ENCODE measurements around the gene EPHA8. TPM values are rescaled to one million over a fixed set of nuclear protein-coding genes. Genes with fewer than 3 reads are reported as not detected.

The EPHA8 gene
- total RNA-seq, 2 experiments from 2014 or later = not detected

DNA sequence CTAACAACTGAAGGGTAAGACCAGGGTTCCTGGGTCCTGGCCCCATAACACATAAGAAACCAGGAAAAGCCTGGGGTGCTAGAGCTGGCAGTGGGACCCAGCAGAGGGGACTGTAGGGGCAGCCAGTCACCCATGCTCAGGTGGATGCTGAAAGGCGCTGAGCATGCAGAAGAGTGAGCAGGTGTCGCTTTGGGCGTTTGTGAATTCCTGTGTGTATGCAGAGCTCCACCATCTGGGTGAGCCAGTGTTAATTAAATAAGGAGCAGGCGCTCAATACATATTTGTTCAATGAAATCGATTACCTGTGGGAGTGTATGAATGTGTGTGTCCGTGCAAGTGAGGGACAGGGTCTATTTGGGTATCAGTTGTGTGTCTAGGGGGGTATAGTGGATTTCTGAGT is 73.6 kb downstream of the EPHA8 start:
- no peak for DNase-seq
- Mint-ChIP-seq H3K27ac (no peak overlapping the region), H3K4me1 (ENCODE audit: low read depth) (no peaks in the 10 kb centered on the region), H3K36me3 (ENCODE audit: low read depth) (no peaks in the 10 kb centered on the region), H3K9me3 (no peaks in the 10 kb centered on the region), H3K4me3 (no peak overlapping the region), H3K27me3 (peaks cover 35% of the 10 kb centered on the region)
- Histone ChIP-seq H3K9me3 (ENCODE audit: control insufficient read depth in 1 of 2, insufficient read depth in 1 of 2, low read length in 2 of 2) (peaks cover 0 to 18% of the 10 kb centered on the region in 2 experiments), H3K27ac (ENCODE audit: low read depth in 1 of 2, low read length in 2 of 2) (no peak overlapping the region), H3K36me3 (ENCODE audit: insufficient read depth, low read length) (no peaks in the 10 kb centered on the region), H3K4me1 (ENCODE audit: insufficient read depth, low read length) (peaks cover 4% of the 10 kb centered on the region), H3K4me3 (ENCODE audit: low read length) (no peak overlapping the region), H3K27me3 (ENCODE audit: control insufficient read depth in 1 of 2, insufficient read depth in 2 of 2, low read length in 2 of 2) (peaks cover 7 to 9% of the 10 kb centered on the region in 2 experiments)
- POLR2A ChIA-PET = no interaction called here
- TF ChIP-seq, protein P1, sequence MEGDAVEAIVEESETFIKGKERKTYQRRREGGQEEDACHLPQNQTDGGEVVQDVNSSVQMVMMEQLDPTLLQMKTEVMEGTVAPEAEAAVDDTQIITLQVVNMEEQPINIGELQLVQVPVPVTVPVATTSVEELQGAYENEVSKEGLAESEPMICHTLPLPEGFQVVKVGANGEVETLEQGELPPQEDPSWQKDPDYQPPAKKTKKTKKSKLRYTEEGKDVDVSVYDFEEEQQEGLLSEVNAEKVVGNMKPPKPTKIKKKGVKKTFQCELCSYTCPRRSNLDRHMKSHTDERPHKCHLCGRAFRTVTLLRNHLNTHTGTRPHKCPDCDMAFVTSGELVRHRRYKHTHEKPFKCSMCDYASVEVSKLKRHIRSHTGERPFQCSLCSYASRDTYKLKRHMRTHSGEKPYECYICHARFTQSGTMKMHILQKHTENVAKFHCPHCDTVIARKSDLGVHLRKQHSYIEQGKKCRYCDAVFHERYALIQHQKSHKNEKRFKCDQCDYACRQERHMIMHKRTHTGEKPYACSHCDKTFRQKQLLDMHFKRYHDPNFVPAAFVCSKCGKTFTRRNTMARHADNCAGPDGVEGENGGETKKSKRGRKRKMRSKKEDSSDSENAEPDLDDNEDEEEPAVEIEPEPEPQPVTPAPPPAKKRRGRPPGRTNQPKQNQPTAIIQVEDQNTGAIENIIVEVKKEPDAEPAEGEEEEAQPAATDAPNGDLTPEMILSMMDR (IDR thresholded peaks at IDR 0.05) = no peak
- CTCF ChIA-PET = no interaction called here
- intact Hi-C loops (cut with DNase I, micrococcal nuclease) = no loop called here
- no peak for ATAC-seq (ENCODE audit: poor library complexity)

- no peak overlapping the region for H3K27ac ChIP-seq (ENCODE audit: low read depth in 1 of 2, low read length in 2 of 2)
- no peaks in the 10 kb centered on the region for H3K36me3 ChIP-seq (ENCODE audit: insufficient read depth, low read length)
- ChIA-PET POLR2A (no interaction called here), CTCF (no interaction called here)
- Mint-ChIP-seq H3K9me3 (no peaks in the 10 kb centered on the region), H3K4me1 (ENCODE audit: low read depth) (no peaks in the 10 kb centered on the region), H3K27ac (no peak overlapping the region), H3K36me3 (ENCODE audit: low read depth) (no peaks in the 10 kb centered on the region), H3K4me3 (no peak overlapping the region), H3K27me3 (peaks cover 34% of the 10 kb centered on the region)
- intact Hi-C loops (cut with DNase I, micrococcal nuclease) = no loop called here
- no peak for ATAC-seq (ENCODE audit: poor library complexity)
- DNase-seq = no peak
- H3K4me1 ChIP-seq (ENCODE audit: insufficient read depth, low read length) = peaks cover 8% of the 10 kb centered on the region
- peaks cover 11 to 14% of the 10 kb centered on the region in 2 experiments for H3K27me3 ChIP-seq (ENCODE audit: control insufficient read depth in 1 of 2, insufficient read depth in 2 of 2, low read length in 2 of 2)
- peaks cover 0 to 18% of the 10 kb centered on the region in 2 experiments for H3K9me3 ChIP-seq (ENCODE audit: control insufficient read depth in 1 of 2, insufficient read depth in 1 of 2, low read length in 2 of 2)
- H3K4me3 ChIP-seq (ENCODE audit: low read length) = no peak overlapping the region
- TF ChIP-seq, protein P1 (IDR thresholded peaks at IDR 0.05) = no peak
Observed at GRCh38 chr1:22637907-22638445, 74.7 kb downstream of the EPHA8 start.

DNA sequence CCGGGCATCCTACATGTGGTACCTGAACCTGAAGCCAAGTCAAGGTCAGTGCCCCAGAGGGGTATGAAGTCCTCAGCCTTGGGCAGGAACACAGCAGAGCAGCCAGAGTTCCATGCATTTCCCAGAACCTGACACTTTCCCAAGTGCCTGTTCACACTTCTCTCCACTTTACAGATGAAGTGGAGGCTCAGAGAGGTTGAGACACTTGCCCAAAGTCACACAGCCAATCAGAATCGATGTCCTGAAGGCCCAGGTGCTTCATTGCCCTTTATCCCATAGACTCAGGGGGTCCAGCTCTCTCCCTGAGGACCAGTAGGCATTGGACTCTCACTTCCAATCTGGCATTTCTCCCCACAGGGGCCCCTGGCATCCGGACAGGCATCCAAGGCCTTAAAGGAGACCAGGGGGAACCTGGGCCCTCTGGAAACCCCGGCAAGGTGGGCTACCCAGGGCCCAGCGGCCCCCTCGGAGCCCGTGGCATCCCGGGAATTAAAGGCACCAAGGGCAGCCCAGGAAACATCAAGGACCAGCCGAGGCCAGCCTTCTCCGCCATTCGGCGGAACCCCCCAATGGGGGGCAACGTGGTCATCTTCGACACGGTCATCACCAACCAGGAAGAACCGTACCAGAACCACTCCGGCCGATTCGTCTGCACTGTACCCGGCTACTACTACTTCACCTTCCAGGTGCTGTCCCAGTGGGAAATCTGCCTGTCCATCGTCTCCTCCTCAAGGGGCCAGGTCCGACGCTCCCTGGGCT is 75.4 kb downstream of the EPHA8 start:
- no peak overlapping the region for H3K4me3 ChIP-seq (ENCODE audit: low read length)
- no peaks in the 10 kb centered on the region for H3K36me3 ChIP-seq (ENCODE audit: insufficient read depth, low read length)
- CTCF ChIA-PET = no interaction called here
- Mint-ChIP-seq H3K9me3 (no peaks in the 10 kb centered on the region), H3K27me3 (peaks cover 31% of the 10 kb centered on the region), H3K4me1 (ENCODE audit: low read depth) (no peaks in the 10 kb centered on the region), H3K36me3 (ENCODE audit: low read depth) (no peaks in the 10 kb centered on the region), H3K27ac (no peak overlapping the region), H3K4me3 (no peak overlapping the region)
- intact Hi-C loops (cut with DNase I, micrococcal nuclease) = no loop called here
- peaks cover 0 to 18% of the 10 kb centered on the region in 2 experiments for H3K9me3 ChIP-seq (ENCODE audit: control insufficient read depth in 1 of 2, insufficient read depth in 1 of 2, low read length in 2 of 2)
- H3K27ac ChIP-seq (ENCODE audit: low read depth in 1 of 2, low read length in 2 of 2) = no peak overlapping the region
- DNase-seq (no peak), ATAC-seq (ENCODE audit: poor library complexity) (no peak)
- POLR2A ChIA-PET = no interaction called here
- H3K27me3 ChIP-seq (ENCODE audit: control insufficient read depth in 1 of 2, insufficient read depth in 2 of 2, low read length in 2 of 2) = peaks cover 14 to 16% of the 10 kb centered on the region in 2 experiments
- peaks cover 8% of the 10 kb centered on the region for H3K4me1 ChIP-seq (ENCODE audit: insufficient read depth, low read length)
- TF ChIP-seq, protein P1 (IDR thresholded peaks at IDR 0.05) = no peak

All from CD4-positive, alpha-beta T cell (primary cell).